HFFc6 (cell line): ENCODE results near the gene KCNA5. TPM values are rescaled to one million over a fixed set of nuclear protein-coding genes. Genes with fewer than 3 reads are reported as not detected.

Experiments used
- DNase-seq: peaks from one replicate; pipeline ENCODE4 v3.0.0-alpha.2; 2018
- H3K27ac Mint-ChIP-seq: 2 replicates; pipeline ENCODE4 v1.8.0; 2020; ENCODE audit warnings: mild to moderate bottlenecking, mixed read lengths
- H3K27me3 Mint-ChIP-seq: 2 replicates; pipeline ENCODE4 v1.8.0; 2021; ENCODE audit warnings: mild to moderate bottlenecking, moderate library complexity, mixed read lengths; ENCODE audit not compliant: insufficient read depth
- H3K36me3 Mint-ChIP-seq: 2 replicates; pipeline ENCODE4 v1.8.0; 2021; ENCODE audit warnings: low read depth, mixed read lengths
- H3K4me1 Mint-ChIP-seq: 2 replicates; pipeline ENCODE4 v1.8.0; 2020; ENCODE audit warnings: low read depth, mixed read lengths
- H3K4me3 Mint-ChIP-seq: 2 replicates; pipeline ENCODE4 v1.8.0; 2020; ENCODE audit warnings: mild to moderate bottlenecking, moderate library complexity, mixed read lengths
- H3K9me3 Mint-ChIP-seq: 2 replicates; pipeline ENCODE4 v1.8.0; 2020; ENCODE audit warnings: mild to moderate bottlenecking, mixed read lengths
- CTCF ChIP-seq: fragments of 200-600 bp; sonication (generic); IDR thresholded peaks from 2 replicates; pipeline ENCODE4 v1.5.0; 2021; ENCODE audit warnings: antibody characterized with exemption, mild to moderate bottlenecking
- long read RNA-seq: library from polyadenylated mRNA; unstranded; transcript quantifications from one replicate; pipeline ENCODE4 v2.0.0, GENCODE V29; 2019
- total RNA-seq, 6 experiments: library from RNA; stranded (reverse); fragmentation: NEBNext Ultra II Directional; extraction: Animal tissue kit (Norgen Biotek cat#: 25700); gene quantifications; 2 replicates in 1 of 6; 3 replicates in 5 of 6; pipeline ENCODE4 v1.2.3, GENCODE V29; 2021

Gene KCNA5
- not detected for total RNA-seq
- long read RNA-seq: 0 reads

DNA sequence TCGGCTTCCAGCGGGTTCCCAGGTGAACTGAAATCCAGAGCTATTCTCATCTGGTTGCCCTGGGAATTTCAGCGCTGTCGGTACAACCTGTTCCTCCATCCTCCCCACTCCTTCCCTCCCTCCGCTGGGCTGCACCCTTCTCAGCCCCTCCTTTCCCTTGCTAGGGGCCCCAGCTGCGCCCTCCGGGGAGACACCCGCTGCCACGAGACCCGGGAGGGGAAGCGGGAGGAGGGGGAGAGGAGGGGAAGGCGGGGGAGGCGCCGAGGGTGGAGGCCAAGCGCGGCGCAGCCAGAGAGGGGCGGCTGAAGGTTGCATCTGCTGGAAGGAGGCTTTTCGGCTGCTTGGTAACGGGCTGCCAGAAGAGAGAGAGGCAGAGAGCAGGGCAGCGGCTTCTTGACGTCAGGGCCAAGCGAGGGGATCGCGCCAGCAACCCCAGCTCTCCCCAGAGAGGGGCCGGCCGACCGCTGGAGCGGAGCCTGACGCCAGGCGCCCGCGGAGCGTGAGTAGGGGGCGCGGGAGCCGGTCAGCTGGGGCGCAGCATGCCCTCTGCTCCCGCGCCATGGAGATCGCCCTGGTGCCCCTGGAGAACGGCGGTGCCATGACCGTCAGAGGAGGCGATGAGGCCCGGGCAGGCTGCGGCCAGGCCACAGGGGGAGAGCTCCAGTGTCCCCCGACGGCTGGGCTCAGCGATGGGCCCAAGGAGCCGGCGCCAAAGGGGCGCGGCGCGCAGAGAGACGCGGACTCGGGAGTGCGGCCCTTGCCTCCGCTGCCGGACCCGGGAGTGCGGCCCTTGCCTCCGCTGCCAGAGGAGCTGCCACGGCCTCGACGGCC lies at the start of gene KCNA5:
Gene KCNA5, plus strand, starts transcription at position 291 of the 831 bp plus-strand sequence. Its CDS starts 269 bp downstream, at position 560.
- Mint-ChIP-seq H3K27me3 (peaks cover 33% of the 10 kb centered on the region), H3K4me1 (no peaks in the 10 kb centered on the region), H3K9me3 (no peaks in the 10 kb centered on the region), H3K27ac (no peak within 1 kb of the TSS), H3K36me3 (0 out of 2 replicates have a peak, but pooled peaks cover 5% of the 10 kb centered on the region), H3K4me3 (no peak within 1 kb of the TSS)
- no peak for TF ChIP-seq CTCF
- DNase-seq: no peak

DNA sequence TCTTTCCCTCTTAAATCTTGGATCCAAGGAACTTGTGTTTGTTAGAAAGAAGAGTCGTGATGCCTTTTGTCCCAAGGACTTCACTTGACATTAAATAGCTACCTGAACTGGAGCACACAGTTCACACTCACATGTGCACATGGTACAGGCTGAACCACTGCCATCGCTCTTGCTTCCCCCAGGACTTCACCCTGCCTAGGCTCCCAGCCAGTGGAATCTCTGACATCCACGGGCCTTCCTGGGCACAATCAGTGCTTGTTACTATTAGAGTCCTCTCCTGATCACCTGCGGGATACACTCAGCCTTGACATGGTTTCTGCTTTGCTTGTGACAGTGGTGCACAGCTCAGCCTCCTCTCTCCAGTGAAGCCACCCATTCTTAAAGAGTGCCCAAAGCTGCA lies 49.1 kb upstream of the KCNA5 start:
- H3K27me3 Mint-ChIP-seq: peaks cover 20% of the 10 kb centered on the region
- no peaks in the 10 kb centered on the region for H3K9me3 Mint-ChIP-seq
- H3K4me3 Mint-ChIP-seq: no peak overlapping the region

DNA sequence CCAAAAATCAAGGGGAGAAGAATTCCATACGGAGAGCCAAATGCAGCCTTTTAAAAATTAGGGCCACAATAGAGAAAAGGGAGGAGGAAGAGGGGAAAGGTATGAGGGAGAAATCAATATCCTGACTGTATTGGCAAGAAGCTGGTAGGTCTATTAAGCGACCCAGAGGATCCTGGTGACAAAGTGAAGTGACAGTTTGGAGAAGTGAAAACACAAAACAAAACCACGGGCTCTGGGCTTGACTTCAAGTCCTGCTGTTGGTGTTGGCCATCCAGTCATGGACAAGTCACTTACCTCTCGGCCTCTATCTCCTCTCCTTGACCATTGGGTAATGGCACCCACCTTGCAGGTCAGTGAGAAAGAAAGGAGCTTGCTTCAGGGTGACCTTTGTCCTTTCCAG lies 47.0 kb upstream of the KCNA5 start:
- Mint-ChIP-seq H3K9me3 (no peaks in the 10 kb centered on the region), H3K36me3 (no peaks in the 10 kb centered on the region; the same call in 1 of the 2 replicates)
- no peak for TF ChIP-seq CTCF

More for the DNA sequence above, 49.1 kb upstream of the KCNA5 start:
- H3K36me3 Mint-ChIP-seq: no peaks in the 10 kb centered on the region; the same call in 1 of the 2 replicates
- H3K4me1 Mint-ChIP-seq: peaks cover 27% of the 10 kb centered on the region
- DNase-seq: no peak
- TF ChIP-seq CTCF: no peak
- no peak overlapping the region for H3K27ac Mint-ChIP-seq

GRCh38 chr12:4997939-4998338 lies 45.7 kb upstream of the KCNA5 start:
- H3K36me3 Mint-ChIP-seq: no peaks in the 10 kb centered on the region; the same call in 1 of the 2 replicates
- no peaks in the 10 kb centered on the region for H3K9me3 Mint-ChIP-seq
- TF ChIP-seq CTCF: no peak
- peak; percentile 96 for DNase-seq
- peak overlapping the region; percentile 79 for H3K27ac Mint-ChIP-seq
- H3K4me3 Mint-ChIP-seq: peak overlapping the region; percentile 33; the same call in 1 of the 2 replicates
- peaks cover 31% of the 10 kb centered on the region for H3K4me1 Mint-ChIP-seq
- peaks cover 21% of the 10 kb centered on the region for H3K27me3 Mint-ChIP-seq

More for the DNA sequence above, 47.0 kb upstream of the KCNA5 start:
- H3K4me3 Mint-ChIP-seq: no peak overlapping the region
- no peak for DNase-seq
- peaks cover 16% of the 10 kb centered on the region for H3K27me3 Mint-ChIP-seq
- H3K4me1 Mint-ChIP-seq: peaks cover 27% of the 10 kb centered on the region
- H3K27ac Mint-ChIP-seq: no peak overlapping the region

DNA sequence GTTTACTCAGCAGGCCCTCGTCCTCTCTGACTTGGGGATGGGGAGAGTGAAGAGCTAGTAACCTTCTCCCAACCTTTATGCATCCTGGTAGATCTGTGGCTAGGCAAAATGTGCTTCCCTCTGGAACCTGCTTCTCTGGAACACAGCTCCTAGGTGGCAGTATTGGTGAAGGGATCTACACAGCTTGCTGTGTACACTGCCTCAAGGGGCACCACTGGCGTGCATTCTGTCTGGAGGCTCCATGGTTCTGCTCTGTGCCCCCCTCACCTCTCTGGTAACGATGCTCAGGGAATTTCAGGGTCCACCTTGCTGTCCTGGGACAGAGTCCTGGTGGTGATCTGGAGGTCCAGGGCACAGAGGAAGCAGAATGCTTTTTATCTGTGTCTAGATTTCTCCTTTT lies 43.5 kb upstream of the KCNA5 start:
- Mint-ChIP-seq H3K36me3 (no peaks in the 10 kb centered on the region; the same call in 1 of the 2 replicates), H3K27me3 (peaks cover 10% of the 10 kb centered on the region), H3K9me3 (no peaks in the 10 kb centered on the region), H3K4me1 (peaks cover 38% of the 10 kb centered on the region), H3K4me3 (no peak overlapping the region), H3K27ac (no peak overlapping the region)
- no peak for TF ChIP-seq CTCF
- no peak for DNase-seq
